ENCODE results near the gene LAMA4.

The LAMA4 gene

DNA sequence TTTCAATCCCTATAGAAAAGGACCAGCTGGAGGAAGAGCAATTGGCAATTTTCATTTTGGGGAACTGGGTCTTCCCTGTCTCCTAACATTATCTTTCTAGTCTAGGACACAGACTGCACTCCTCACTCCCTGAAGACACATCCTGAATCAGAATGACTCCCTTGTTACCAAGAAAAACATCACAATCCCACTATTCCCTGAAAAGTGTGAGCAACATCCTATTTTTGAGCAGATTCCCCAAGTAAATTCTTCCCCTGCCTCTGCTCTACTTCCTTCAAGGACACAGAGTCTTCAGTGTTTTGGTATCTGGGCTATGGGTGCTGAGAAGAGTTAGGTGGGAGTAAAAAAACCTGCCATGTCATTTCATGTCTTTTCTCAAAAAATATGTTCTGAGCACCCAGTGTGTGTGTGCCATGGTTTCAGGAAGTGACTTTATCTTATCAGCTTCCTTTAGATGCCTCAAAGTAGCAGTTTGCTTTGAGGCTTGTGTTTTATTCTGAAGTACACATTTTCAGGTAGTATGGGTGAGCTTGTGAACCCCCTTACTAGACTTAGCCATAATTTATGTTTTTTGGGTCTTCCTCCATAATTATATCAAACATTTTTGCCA, 12.4 kb downstream of the LAMA4 start:
- TF ChIP-seq, protein P1, sequence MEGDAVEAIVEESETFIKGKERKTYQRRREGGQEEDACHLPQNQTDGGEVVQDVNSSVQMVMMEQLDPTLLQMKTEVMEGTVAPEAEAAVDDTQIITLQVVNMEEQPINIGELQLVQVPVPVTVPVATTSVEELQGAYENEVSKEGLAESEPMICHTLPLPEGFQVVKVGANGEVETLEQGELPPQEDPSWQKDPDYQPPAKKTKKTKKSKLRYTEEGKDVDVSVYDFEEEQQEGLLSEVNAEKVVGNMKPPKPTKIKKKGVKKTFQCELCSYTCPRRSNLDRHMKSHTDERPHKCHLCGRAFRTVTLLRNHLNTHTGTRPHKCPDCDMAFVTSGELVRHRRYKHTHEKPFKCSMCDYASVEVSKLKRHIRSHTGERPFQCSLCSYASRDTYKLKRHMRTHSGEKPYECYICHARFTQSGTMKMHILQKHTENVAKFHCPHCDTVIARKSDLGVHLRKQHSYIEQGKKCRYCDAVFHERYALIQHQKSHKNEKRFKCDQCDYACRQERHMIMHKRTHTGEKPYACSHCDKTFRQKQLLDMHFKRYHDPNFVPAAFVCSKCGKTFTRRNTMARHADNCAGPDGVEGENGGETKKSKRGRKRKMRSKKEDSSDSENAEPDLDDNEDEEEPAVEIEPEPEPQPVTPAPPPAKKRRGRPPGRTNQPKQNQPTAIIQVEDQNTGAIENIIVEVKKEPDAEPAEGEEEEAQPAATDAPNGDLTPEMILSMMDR (IDR thresholded peaks at IDR 0.05; ENCODE audit: borderline replicate concordance, insufficient read depth, low read depth, low read length), result no peak

DNA sequence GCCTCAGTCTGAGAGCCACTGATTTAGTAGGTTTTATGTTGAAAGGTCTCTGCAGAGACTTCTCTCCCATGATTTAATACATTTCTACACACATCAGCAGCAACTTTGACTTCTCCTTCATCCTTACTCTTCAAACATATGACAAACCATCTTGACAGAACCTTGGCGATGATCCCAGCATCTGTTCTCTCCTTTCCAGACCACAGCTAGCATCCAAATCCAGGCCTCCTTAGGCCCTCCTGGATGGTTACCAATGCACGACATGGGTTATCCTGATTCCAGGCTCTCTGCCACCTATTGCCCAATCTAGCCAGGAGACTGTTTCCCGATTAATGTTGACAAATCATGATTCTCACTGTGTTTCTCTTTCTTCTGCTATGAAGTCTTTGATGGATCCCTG, 16.8 kb downstream of the LAMA4 start:
- H3K4me3 ChIP-seq (ENCODE audit: low read depth, low read length), result no peak overlapping the region
- TF ChIP-seq, protein P1 (IDR thresholded peaks at IDR 0.05; ENCODE audit: borderline replicate concordance, insufficient read depth, low read depth, low read length), result no peak

More for the DNA sequence above, 12.4 kb downstream of the LAMA4 start:
- H3K4me3 ChIP-seq (ENCODE audit: low read depth, low read length), result no peak overlapping the region

DNA sequence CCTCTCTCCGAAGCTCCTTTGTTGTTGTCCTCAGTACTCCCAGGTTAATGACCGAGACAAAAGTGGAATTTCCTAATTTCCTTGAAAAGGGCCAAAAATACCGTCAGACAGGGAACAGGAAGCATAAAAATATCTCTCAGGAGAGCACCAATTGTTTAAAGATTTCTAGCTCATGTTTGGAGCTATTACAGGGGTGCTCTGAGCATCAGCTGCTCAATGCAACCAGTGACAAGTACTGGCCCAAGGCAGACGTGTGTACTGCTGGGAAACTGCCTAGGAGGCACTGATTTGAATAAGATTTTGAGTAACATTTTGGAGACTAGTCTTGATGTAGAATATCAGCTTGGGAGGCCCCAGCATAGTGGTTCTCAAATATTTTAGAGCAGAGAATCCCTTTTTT, 17.3 kb downstream of the LAMA4 start:
- H3K4me3 ChIP-seq (ENCODE audit: low read depth, low read length), result no peak overlapping the region
- TF ChIP-seq, protein P1 (IDR thresholded peaks at IDR 0.05; ENCODE audit: borderline replicate concordance, insufficient read depth, low read depth, low read length), result no peak

DNA sequence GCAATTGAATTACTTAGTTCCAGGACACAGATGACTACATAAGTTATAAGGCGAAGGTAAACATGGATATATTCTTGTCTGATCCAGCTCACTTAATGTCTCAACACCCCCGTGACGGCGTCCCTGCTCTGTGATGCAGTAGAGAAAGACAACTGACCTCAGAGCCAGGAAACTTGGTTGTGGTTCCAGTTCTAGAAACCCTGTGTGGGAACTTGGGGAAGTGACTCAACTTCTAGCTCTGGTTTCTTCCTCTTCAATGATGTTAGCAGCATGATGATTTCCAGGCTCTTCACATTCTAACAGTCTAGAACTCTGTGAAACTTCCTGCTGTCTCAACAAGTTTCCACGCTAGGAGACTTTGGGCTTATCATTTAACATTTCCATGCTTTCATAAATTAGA, 18.4 kb downstream of the LAMA4 start:
- TF ChIP-seq, protein P1 (IDR thresholded peaks at IDR 0.05; ENCODE audit: borderline replicate concordance, insufficient read depth, low read depth, low read length), result no peak

DNA sequence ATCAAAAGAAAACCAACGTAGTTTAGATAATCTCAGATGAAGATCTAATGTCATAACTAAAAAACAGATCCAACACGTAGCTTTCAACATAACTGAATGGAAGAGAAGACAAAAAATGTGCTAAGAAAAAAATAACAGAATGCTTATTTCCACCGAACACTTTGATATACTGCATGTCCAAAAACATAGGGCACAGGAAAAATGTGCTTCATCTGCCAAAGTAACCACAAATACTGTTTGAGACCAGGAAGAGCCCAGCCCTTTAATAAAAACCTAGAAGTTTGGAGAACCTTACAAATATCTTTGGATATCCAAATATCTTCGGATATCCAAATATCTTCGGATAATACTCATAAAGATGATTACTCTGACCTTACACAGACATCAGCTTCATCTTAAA, 19.8 kb downstream of the LAMA4 start:
- H3K4me3 ChIP-seq (ENCODE audit: low read depth, low read length), result no peak overlapping the region
- TF ChIP-seq, protein P1 (IDR thresholded peaks at IDR 0.05; ENCODE audit: borderline replicate concordance, insufficient read depth, low read depth, low read length), result no peak

More for the DNA sequence above, 18.4 kb downstream of the LAMA4 start:
- no peak overlapping the region for H3K4me3 ChIP-seq (ENCODE audit: low read depth, low read length)

DNA sequence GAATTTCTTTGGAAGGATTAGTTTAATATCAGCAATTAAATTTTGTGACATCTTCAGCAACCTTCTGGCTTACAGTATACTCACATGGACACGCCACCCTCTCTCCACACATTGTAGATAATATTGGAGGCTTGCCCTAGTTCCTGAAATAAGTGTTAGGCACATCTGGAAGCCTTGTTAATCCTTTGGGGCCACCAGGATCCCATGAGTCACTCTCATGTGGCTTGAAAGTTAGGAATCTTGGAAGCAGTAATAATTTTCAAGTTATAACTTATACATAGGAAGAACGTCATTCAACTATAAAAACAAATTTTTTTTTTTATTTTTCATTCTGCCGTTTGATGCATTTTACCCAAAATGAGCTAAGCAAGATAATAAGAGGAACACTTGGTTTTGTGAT, 20.5 kb downstream of the LAMA4 start:
- H3K4me3 ChIP-seq (ENCODE audit: low read depth, low read length), result no peak overlapping the region
- TF ChIP-seq, protein P1 (IDR thresholded peaks at IDR 0.05; ENCODE audit: borderline replicate concordance, insufficient read depth, low read depth, low read length), result no peak

DNA sequence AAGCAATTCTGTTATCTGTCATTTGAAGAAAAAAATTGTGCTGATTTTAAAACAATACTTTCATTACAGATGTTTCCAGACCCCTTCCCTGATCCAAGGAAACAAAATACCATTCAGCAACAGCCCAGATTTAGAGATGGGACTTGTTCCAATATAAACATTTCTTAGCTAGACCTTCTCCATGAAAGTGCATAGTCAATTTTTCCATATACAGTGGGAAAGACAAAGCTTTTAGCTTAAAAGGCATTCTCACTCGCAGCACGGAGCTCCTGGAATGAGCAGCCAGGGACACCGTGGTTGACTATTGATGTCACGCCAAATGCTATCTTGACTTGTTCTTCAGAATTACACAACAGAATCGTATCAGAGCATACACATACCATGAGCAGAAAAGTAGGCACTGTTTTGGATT, 21.5 kb downstream of the LAMA4 start:
- H3K4me3 ChIP-seq (ENCODE audit: low read depth, low read length), result no peak overlapping the region
- TF ChIP-seq, protein P1 (IDR thresholded peaks at IDR 0.05; ENCODE audit: borderline replicate concordance, insufficient read depth, low read depth, low read length), result no peak

All from GM12875 (cell line).